A172 (cell line): ENCODE data around the gene NOG. TPM values are rescaled to one million over a fixed set of nuclear protein-coding genes. Genes with fewer than 3 reads are reported as not detected.

ENCODE experiments used
- DNase-seq: peaks from one replicate; pipeline ENCODE4 v3.0.0-alpha.2; 2015; ENCODE audit warnings: low spot score
- total RNA-seq: library from RNA; depleted of rRNA; stranded (reverse); fragments of >200 nt; shearing (Covaris generic); gene quantifications from 2 replicates; pipeline ENCODE4 v1.2.3, GENCODE V29; 2014; rRNA removed

Gene NOG
- 94.6 and 149 TPM in 2 replicates for total RNA-seq

GRCh38 chr17:56593646-56594319, at the start of gene NOG:
Gene NOG (plus strand): TSS chr17:56593699. CDS start chr17:56594224, 525 bp downstream.
- peak; percentile 13 for DNase-seq

- DNase-seq = no peak
Observed at GRCh38 chr17:56545106-56545505, 48.4 kb upstream of the NOG start.

DNA sequence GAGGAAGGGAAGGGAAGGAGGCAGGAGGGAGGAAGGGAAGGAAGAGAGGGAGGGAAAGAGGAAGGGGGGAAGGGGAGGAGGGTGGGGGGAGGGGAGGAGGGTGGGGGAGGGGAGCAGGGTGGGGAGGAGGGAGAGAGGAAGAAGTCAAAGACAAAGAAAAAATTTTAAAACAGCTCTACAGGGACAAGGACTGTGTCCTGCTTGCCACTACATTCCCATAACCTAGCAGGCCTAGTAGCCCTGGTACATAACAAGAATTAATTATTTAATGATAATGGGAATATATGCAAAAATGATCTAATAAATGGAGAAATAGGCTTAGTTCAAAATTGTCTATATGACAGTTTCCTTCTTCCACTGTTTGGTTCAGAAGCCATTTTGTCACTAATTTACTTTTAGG, 47.6 kb upstream of the NOG start:
- DNase-seq = no peak

- DNase-seq = no peak
Observed at GRCh38 chr17:56548661-56549060, 44.8 kb upstream of the NOG start.

GRCh38 chr17:56549501-56549900, 44.0 kb upstream of the NOG start:
- DNase-seq = no peak

GRCh38 chr17:56557682-56558081, 35.8 kb upstream of the NOG start:
- no peak for DNase-seq

DNA sequence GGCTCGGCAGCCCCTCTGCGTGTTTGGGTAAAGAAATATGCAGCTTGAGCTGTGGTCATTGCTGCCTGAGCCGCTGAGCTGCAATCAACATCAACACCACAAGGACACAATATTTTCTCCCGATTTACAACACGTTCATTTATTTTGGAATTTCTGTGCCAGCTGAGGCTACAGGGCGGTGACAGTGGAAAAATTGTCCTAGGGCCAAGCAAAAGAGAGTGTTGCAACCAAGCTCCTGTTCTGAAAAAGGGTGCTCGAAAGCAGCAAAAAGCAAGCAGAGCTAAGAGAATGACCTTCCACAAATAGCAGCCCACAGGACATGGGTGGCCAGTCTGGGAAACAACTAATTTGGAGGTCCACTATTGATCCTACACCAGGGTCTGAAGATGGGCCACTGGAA, 35.4 kb upstream of the NOG start:
- no peak for DNase-seq

DNA sequence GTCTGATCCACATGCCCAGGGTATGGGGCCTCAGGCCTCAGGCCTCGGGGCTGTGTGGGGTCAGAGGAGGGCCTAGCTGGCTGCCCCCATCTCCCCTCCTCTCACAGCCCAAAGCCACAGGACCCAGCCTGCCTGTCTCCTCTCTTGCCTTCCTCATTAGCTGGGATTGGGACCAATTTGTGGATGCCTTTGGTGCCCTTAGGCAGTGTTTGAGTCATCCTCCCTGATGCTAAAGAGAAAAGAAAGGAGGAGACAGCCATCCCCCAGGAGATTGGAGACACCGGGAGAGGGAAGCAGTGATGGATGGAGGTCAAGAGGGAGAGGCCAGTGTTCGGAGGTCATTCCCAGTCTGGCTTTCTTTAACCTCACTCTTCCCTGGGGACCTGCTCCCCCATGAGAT, 23.3 kb upstream of the NOG start:
- no peak for DNase-seq

DNA sequence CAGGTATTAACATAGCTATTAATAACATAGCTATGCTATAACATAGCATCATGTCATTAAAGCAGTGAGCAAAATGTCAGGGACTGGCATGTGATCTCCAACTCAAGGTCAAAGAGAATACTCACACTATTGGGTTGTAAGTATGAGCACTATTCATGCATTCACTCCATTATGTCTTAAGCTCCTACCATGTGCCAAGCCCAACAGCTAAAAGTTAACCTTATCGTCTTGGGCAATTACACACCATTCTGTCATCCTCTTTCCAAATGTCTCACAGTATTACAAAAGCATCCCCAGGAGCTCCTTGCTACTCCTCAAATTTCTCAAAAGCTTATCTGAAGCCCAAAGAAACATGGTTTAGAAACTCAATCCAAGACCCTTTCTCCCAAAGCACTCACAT, 22.0 kb upstream of the NOG start:
- DNase-seq = no peak

GRCh38 chr17:56577190-56577842, 16.2 kb upstream of the NOG start:
- no peak for DNase-seq

GRCh38 chr17:56577843-56578204, 15.7 kb upstream of the NOG start:
- DNase-seq = no peak

GRCh38 chr17:56581635-56582627, 11.6 kb upstream of the NOG start:
- no peak for DNase-seq

GRCh38 chr17:56583772-56584171, 9.7 kb upstream of the NOG start:
- DNase-seq = no peak

DNA sequence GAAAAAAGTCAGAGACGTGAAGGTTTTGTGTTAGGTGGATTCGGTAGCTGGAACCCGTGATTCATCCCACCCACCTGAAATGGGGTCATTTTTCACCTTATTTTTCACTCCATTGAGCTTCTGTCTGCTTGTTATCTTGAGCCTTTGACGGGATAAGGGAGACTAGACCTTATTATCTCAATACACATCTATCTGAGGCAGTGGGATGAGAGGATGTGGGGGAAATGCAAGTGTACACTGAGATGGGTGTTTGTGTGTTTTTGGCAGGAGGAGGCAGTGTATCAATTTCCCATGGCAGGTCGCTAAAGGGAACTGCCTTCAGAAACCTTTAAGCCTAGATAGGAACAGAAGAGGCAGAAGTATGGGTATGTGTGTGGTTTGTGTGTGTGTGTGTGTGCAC, 6.2 kb upstream of the NOG start:
- no peak for DNase-seq

DNA sequence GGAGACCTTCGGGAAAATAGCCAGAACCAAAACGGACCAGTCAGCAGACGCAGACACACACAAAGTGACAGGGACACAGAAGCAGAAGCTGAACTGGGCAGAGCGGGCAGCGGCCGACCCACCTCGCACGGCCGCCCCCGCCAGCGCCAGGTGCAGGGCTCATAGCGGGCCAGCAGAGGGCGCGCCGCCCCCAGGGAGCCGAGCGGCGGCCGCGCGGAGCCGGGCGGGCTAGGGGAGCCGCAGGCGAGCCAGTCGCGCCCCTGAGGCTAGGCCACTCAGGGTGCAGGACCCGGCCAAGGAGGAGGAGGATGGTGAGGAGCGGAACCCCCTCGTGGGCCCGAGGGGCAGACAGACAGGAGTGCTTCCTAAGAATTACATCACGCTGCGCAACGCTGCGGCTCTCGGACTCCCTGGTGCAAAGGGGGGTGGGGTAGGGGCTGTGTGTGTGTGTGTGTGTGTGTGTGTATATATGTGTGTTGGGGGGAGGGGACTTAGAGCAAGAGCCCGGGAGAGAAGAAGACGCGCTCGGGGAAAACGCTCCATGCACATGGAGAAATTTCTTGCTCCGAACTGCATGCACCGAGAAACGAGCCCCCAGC, 913 bp upstream of the NOG start:
- no peak for DNase-seq

DNA sequence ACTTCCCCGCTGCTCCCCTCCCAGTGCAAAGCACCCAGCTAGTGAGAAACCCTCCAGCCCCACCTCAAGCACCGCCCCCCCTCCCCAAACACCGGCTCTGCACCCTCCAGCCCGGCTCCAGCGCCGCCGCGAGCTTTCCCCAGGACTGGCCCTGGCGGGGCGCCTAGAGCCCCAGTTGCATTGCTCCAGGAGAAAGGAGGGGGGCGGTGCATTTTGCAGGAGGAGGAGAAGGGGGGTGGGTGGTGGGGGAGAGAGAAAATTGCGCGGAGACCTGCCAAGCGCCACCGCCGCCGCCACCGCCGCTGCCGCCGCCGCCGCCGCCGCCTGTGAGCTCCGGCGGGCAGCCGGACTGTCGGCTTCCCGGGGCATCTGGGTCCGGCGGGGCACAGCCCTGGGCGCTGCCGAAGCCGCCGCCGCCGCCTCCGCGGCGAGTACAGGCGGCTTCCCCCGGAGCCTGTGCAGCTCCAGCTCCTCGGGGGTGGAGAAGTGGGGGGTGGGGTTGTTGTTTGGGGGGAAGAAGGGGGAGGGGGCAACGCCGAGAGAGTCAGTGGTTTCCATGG, 333 bp upstream of the NOG start:
- DNase-seq = peak; percentile 80

GRCh38 chr17:56594320-56595107, 1.0 kb downstream of the NOG start:
- DNase-seq = peak; percentile 28

DNA sequence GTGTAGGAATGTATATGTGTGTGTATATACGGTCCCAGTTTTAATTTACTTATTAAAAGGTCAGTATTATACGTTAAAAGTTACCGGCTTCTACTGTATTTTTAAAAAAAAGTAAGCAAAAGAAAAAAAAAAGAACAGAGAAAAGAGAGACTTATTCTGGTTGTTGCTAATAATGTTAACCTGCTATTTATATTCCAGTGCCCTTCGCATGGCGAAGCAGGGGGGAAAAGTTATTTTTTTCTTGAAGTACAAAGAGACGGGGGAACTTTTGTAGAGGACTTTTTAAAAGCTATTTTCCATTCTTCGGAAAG, 1.6 kb downstream of the NOG start:
- DNase-seq = no peak

GRCh38 chr17:56595831-56596690, 2.6 kb downstream of the NOG start:
- DNase-seq = peak; percentile 69
